Neuronal stem cell (in vitro differentiated cells): ENCODE results near the gene STARD9.
A peak's percentile ranks its signal among the peaks of the same experiment; 100 is the strongest.

Experiments
- DNase-seq: peaks from one replicate; pipeline ENCODE4 v3.0.0-alpha.2; 2013; ENCODE audit warnings: low spot score
- H2AFZ ChIP-seq: one replicate; pipeline ENCODE4 v1.6.1; 2013; ENCODE audit warnings: mild to moderate bottlenecking, low read length, inconsistent platforms
- H2AK5ac ChIP-seq: 2 replicates; pipeline ENCODE4 v1.6.1; 2013; ENCODE audit warnings: low read depth, mild to moderate bottlenecking, inconsistent platforms, low read length, moderate library complexity, mixed read lengths
- H2BK120ac ChIP-seq: 2 replicates; pipeline ENCODE4 v1.6.1; 2013; ENCODE audit warnings: low read depth, mild to moderate bottlenecking, inconsistent platforms, low read length, moderate library complexity, mixed read lengths
- H2BK12ac ChIP-seq: one replicate; pipeline ENCODE4 v1.6.1; 2013; ENCODE audit warnings: low read length, inconsistent platforms
- H2BK15ac ChIP-seq: 2 replicates; pipeline ENCODE4 v1.6.1; 2013; ENCODE audit warnings: mild to moderate bottlenecking, low read length, inconsistent platforms, mixed read lengths
- H2BK5ac ChIP-seq: one replicate; pipeline ENCODE4 v1.6.1; 2013; ENCODE audit warnings: inconsistent platforms, mild to moderate bottlenecking, low read length, moderate library complexity
- H3K14ac ChIP-seq: one replicate; pipeline ENCODE4 v1.6.1; 2013; ENCODE audit warnings: low read length, inconsistent platforms
- H3K18ac ChIP-seq: 2 replicates; pipeline ENCODE4 v1.6.1; 2013; ENCODE audit warnings: low read length, inconsistent platforms
- H3K23ac ChIP-seq: 2 replicates; pipeline ENCODE4 v1.6.1; 2013; ENCODE audit warnings: low read depth, mild to moderate bottlenecking, mixed read lengths, low read length, inconsistent platforms; ENCODE audit not compliant: poor library complexity
- H3K27ac ChIP-seq: replicated peaks from 3 replicates; pipeline ENCODE4 v1.5.1; 2013; ENCODE audit warnings: low read length, inconsistent platforms
- H3K27me3 ChIP-seq, 3 experiments: 2 replicates each; pipeline ENCODE4 v1.6.1; 2013; ENCODE audit warnings: low read length in 3 of 3, mild to moderate bottlenecking in 2 of 3, inconsistent platforms in 1 of 3, low read depth in 1 of 3, mixed read lengths in 1 of 3, moderate library complexity in 1 of 3; ENCODE audit not compliant: control insufficient read depth in 3 of 3, insufficient read depth in 3 of 3
- H3K36me3 ChIP-seq, 2 donors: replicated peaks in 1 of 2; 2 replicates each; pipeline ENCODE4 v1.6.1; 2013; ENCODE audit warnings: low read length in 2 of 2; ENCODE audit not compliant: control insufficient read depth in 2 of 2, insufficient read depth in 2 of 2
- H3K4ac ChIP-seq: 2 replicates; pipeline ENCODE4 v1.6.1; 2013; ENCODE audit warnings: inconsistent platforms, mild to moderate bottlenecking, low read length, moderate library complexity
- H3K4me1 ChIP-seq, 2 donors: 1 replicate in 1 of 2; 2 replicates in 1 of 2; pipeline ENCODE4 v1.6.1; 2013; ENCODE audit warnings: low read length in 2 of 2, low read depth in 1 of 2; ENCODE audit not compliant: control insufficient read depth in 2 of 2, insufficient read depth in 1 of 2
- H3K4me2 ChIP-seq: one replicate; pipeline ENCODE4 v1.6.1; 2013; ENCODE audit warnings: mild to moderate bottlenecking, low read length, inconsistent platforms; ENCODE audit not compliant: insufficient read depth, poor library complexity, severe bottlenecking
- H3K4me3 ChIP-seq, 2 donors: 2 replicates each; pipeline ENCODE4 v1.5.1; 2013; ENCODE audit warnings: low read length in 2 of 2, mild to moderate bottlenecking in 2 of 2, inconsistent platforms in 1 of 2, moderate library complexity in 1 of 2
- H3K79me1 ChIP-seq: one replicate; pipeline ENCODE4 v1.6.1; 2013; ENCODE audit warnings: low read depth, mild to moderate bottlenecking, inconsistent platforms, low read length, moderate library complexity
- H3K9ac ChIP-seq: one replicate; pipeline ENCODE4 v1.6.1; 2013; ENCODE audit warnings: mild to moderate bottlenecking, low read depth, low read length, inconsistent platforms; ENCODE audit not compliant: poor library complexity
- H3K9me3 ChIP-seq, 2 donors: replicated peaks in 1 of 2; 2 replicates each; pipeline versions ENCODE3 to v1.6.1; 2013; ENCODE audit warnings: low read length in 2 of 2, mild to moderate bottlenecking in 2 of 2, inconsistent platforms in 1 of 2, low read depth in 1 of 2, mixed read lengths in 1 of 2, moderate library complexity in 1 of 2; ENCODE audit not compliant: control insufficient read depth in 2 of 2, insufficient read depth in 1 of 2
- H4K8ac ChIP-seq: one replicate; pipeline ENCODE4 v1.6.1; 2013; ENCODE audit warnings: low read depth, mild to moderate bottlenecking, inconsistent platforms, low read length, moderate library complexity
- H4K91ac ChIP-seq: one replicate; pipeline ENCODE4 v1.6.1; 2013; ENCODE audit warnings: low read length, low read depth, mild to moderate bottlenecking, inconsistent platforms; ENCODE audit not compliant: poor library complexity
- WGBS, 2 donors: extraction: QIAGEN DNeasy Blood & Tissue Kit; methylation state at CpG; one replicate each; pipeline ENCODE4 v1.1.7; 2013; ENCODE audit warnings: missing lambda C conversion rate in 2 of 2, mixed read lengths in 1 of 2; ENCODE audit not compliant: insufficient read length in 2 of 2, insufficient replicate concordance in 1 of 2; ENCODE audit errors: extremely low coverage in 2 of 2; 5-methylcytosine and 5-hydroxymethylcytosine counted together

Gene STARD9

DNA sequence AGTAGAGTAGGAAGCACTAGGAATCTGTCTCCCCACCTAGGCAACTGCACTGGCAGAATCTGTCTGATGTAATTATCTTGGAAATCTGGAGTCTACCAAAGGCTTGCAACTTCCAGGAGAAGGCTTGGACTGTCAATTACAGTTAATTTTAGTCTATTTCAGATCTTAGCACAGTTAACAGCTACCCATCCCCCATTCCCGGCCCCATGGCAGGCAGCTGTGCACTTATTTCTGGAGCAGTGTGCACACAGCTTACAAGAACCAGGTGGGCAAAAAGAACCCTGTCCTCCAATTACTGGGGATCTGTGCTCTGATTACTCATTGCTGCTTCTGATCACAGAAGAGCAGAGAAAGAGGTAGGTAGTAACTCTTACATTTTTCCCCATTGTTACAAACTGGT, 173.9 kb downstream of the STARD9 start:
- no peak overlapping the region for H3K4me2 ChIP-seq
- no peak overlapping the region for H4K8ac ChIP-seq
- no peak overlapping the region for H3K23ac ChIP-seq
- H3K9ac ChIP-seq: no peak overlapping the region
- H2AK5ac ChIP-seq: no peak overlapping the region
- no peak overlapping the region for H2BK15ac ChIP-seq
- H3K18ac ChIP-seq: no peak overlapping the region
- H3K27ac ChIP-seq: no peak overlapping the region
- H3K4ac ChIP-seq: no peak overlapping the region
- WGBS, 2 donors: no CpG with 5 or more reads among the region's 1 CpG
- no peak overlapping the region for H2BK12ac ChIP-seq
- no peaks in the 10 kb centered on the region for H3K27me3 ChIP-seq
- H3K36me3 ChIP-seq: peaks cover 11 to 45% of the 10 kb centered on the region in 2 donors
- H3K9me3 ChIP-seq: peaks cover 0 to 20% of the 10 kb centered on the region in 2 donors
- H2AFZ ChIP-seq: no peak overlapping the region
- no peak overlapping the region for H4K91ac ChIP-seq
- H3K79me1 ChIP-seq: no peaks in the 10 kb centered on the region
- no peak overlapping the region for H3K14ac ChIP-seq
- no peaks in the 10 kb centered on the region for H3K4me1 ChIP-seq
- H2BK5ac ChIP-seq: no peak overlapping the region
- no peak overlapping the region for H2BK120ac ChIP-seq
- no peak overlapping the region for H3K4me3 ChIP-seq
- DNase-seq: no peak

DNA sequence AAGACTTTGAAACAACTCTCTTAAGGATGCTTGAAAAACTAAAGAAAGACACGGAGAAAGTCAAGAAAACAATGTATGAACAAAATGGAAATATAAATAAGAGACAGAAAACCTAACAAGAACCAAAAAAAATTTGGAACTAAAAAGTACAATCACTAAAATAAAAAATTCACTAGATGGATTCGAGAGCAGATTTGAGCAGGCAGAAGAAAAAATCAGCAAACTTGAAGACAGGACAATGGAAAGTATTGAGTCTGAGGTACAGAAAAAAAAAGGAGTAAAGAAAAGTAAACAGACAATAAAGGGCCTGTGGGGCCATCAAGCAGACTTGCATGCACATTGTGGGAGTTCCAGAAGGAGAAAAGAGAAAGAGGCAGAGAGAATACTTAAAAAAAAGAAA, 174.9 kb downstream of the STARD9 start:
- Histone ChIP-seq H3K4ac (no peak overlapping the region), H3K4me3 (no peak overlapping the region), H3K4me2 (no peak overlapping the region), H4K91ac (no peak overlapping the region), H2AK5ac (no peak overlapping the region), H3K27ac (no peak overlapping the region), H2BK5ac (no peak overlapping the region), H2AFZ (no peak overlapping the region), H2BK12ac (no peak overlapping the region), H3K4me1 (no peaks in the 10 kb centered on the region), H3K14ac (no peak overlapping the region), H3K9me3 (peaks cover 0 to 20% of the 10 kb centered on the region in 2 donors), H3K79me1 (no peaks in the 10 kb centered on the region), H2BK15ac (no peak overlapping the region), H3K27me3 (no peaks in the 10 kb centered on the region), H3K36me3 (peaks cover 11 to 45% of the 10 kb centered on the region in 2 donors), H3K18ac (no peak overlapping the region), H4K8ac (no peak overlapping the region), H3K23ac (no peak overlapping the region), H3K9ac (no peak overlapping the region), H2BK120ac (no peak overlapping the region)
- DNase-seq: no peak
- WGBS, 2 donors: no CpG with 5 or more reads among the region's 2 CpGs

DNA sequence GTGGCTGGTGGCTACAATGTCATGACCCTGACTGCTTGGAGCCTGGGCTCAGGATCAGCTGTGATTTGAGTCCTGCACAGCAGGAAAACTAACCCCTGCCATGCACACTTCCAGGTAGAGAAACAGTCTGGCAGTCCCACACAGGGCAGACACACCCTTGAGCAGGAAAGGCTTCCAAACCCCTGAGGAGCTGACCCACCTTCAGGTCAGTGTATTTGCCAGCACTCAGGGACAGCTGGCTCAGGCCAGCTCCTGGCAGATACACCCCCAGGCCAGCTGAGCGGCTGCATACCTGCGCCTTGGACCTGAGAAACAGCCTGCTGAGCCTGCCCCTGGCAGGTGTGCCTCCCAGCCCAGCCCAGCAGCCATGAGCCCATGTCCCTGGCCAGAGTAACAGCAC, 183.7 kb downstream of the STARD9 start:
- Histone ChIP-seq H2BK5ac (no peak overlapping the region), H3K4ac (no peak overlapping the region), H3K23ac (no peak overlapping the region), H3K79me1 (peaks cover 3% of the 10 kb centered on the region), H4K91ac (no peak overlapping the region), H2BK120ac (no peak overlapping the region), H3K4me3 (no peak overlapping the region), H3K14ac (peak overlapping the region; percentile 87), H3K9ac (peak overlapping the region; percentile 51), H3K18ac (no peak overlapping the region), H3K27me3 (no peaks in the 10 kb centered on the region), H2AK5ac (no peak overlapping the region), H3K27ac (no peak overlapping the region), H3K4me1 (no peaks in the 10 kb centered on the region), H4K8ac (no peak overlapping the region), H2BK12ac (no peak overlapping the region), H3K4me2 (no peak overlapping the region), H3K9me3 (peaks cover 0 to 20% of the 10 kb centered on the region in 2 donors), H2AFZ (no peak overlapping the region), H2BK15ac (no peak overlapping the region), H3K36me3 (no peaks in the 10 kb centered on the region)
- no peak for DNase-seq
- WGBS, 2 donors: no CpG with 5 or more reads among the region's 2 CpGs

DNA sequence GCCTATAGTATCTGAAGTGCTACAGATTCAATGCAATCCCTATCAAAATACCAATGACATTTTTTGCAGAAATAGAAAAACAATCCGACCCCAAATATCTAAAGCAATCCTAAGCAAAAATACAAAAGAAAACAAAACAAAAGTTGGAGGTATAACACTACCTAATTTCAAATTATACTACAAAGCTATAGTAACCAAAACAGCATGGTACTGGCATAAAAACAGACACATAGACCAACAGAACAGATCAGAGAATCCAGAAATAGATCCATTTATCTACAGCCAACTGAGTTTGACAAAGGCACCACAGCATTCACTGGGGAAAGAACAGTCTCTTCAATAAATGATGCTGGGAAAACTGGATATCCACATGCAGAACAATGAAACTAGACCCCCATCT, 185.4 kb downstream of the STARD9 start:
- WGBS, 2 donors: no CpG with 5 or more reads among the region's 1 CpG
- Histone ChIP-seq H3K4me3 (no peak overlapping the region), H2BK120ac (no peak overlapping the region)

More for the DNA sequence above, 185.4 kb downstream of the STARD9 start:
- Histone ChIP-seq H2BK5ac (no peak overlapping the region), H3K27me3 (no peaks in the 10 kb centered on the region), H3K4me2 (no peak overlapping the region), H3K27ac (no peak overlapping the region), H3K14ac (no peak overlapping the region), H3K36me3 (no peaks in the 10 kb centered on the region), H3K79me1 (peaks cover 3% of the 10 kb centered on the region), H2AK5ac (no peak overlapping the region), H3K4ac (no peak overlapping the region), H4K91ac (no peak overlapping the region), H3K9ac (no peak overlapping the region), H2BK15ac (no peak overlapping the region), H3K9me3 (peaks cover 0 to 20% of the 10 kb centered on the region in 2 donors), H2AFZ (no peak overlapping the region), H3K18ac (no peak overlapping the region), H3K23ac (no peak overlapping the region), H3K4me1 (no peaks in the 10 kb centered on the region), H4K8ac (no peak overlapping the region), H2BK12ac (no peak overlapping the region)
- DNase-seq: no peak
